ENCODE results near the gene EPHA6. TPM values are rescaled to one million over a fixed set of nuclear protein-coding genes. Genes with fewer than 3 reads are reported as not detected.

The EPHA6 gene
- polyA plus RNA-seq, 6 donors from 2014 or later = not detected

DNA sequence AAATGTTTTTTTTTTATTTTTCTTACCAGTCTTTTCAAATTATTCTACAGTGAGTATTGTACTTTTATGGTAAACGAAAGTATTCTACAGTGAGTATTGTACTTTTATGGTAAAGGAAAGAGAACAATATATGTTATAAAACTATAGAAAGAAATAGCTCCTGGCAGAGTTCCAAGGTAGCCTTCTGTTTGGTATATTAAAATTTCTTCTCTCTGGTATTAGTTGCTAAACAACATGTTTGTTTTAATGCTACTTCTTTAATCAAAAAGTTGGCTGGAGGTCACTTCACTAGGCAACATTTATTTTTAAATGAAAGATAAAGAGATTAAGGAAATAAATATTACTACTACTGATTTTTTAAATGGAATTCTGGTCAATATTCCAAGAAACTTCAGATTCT lies 841.6 kb downstream of the EPHA6 start:
- H3K4me1 Mint-ChIP-seq = no peaks in the 10 kb centered on the region
- DNase-seq (no peak), ATAC-seq (ENCODE audit: low read depth in 2 of 2) (no peak)
- H3K36me3 Mint-ChIP-seq = no peaks in the 10 kb centered on the region
- no peak overlapping the region for H3K27ac Mint-ChIP-seq
- H3K9me3 Mint-ChIP-seq = peaks cover 0 to 5% (median 2%) of the 10 kb centered on the region in 7 donors
- H3K4me3 Mint-ChIP-seq = no peak overlapping the region
- no peaks in the 10 kb centered on the region for H3K27me3 Mint-ChIP-seq

DNA sequence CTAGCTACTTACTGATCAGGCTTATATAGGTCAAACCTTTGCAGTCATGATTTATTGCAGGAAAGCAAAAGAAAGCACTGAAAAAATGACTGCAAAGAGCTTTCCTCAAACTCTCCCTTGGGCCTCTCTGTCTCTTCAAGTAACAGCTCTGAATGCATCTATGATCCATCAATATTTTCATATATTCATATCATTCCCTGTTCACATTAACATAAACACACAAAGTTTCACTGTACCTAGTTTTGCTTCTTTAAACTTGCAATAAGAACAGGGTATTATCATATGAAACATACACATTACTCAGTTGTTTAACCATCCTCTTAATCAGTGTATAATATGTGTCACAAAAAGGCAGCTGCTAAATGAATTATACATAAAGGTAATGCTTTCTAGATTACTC lies 842.2 kb downstream of the EPHA6 start:
- ATAC-seq (ENCODE audit: low read depth in 2 of 2) (no peak), DNase-seq (no peak)
- H3K4me3 Mint-ChIP-seq = no peak overlapping the region
- H3K27me3 Mint-ChIP-seq = no peaks in the 10 kb centered on the region
- H3K36me3 Mint-ChIP-seq = no peaks in the 10 kb centered on the region
- peaks cover 0 to 5% (median 2%) of the 10 kb centered on the region in 7 donors for H3K9me3 Mint-ChIP-seq
- no peaks in the 10 kb centered on the region for H3K4me1 Mint-ChIP-seq
- H3K27ac Mint-ChIP-seq = no peak overlapping the region

DNA sequence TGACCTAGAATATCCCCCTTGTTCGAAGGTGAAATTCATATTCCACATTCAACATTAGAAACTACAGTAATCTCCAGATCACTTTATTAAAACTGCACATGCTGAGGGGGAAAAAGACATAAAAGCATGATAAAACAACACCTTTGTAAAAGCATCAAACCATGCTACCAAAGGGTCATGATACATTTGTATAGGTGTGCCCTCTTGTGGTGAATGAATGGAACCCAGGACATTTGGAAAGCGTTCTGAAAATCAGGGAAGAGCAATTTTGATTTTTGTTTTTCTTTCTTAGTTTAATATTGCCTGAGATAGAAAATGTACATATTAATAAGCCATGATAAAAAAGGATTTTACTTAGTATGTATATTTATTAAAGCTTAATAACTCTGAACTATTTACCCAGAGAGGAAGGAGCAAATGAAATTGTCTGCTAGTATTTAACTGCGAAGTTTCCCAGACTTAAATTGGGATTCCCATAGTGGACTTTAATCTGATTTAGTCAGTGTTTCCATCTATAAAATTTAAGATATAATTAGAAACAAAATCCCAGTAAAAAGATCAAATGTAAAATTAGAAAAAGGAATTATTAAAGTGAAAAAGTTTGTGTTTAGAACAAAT lies 844.4 kb downstream of the EPHA6 start:
- H3K36me3 Mint-ChIP-seq = no peaks in the 10 kb centered on the region
- H3K27ac Mint-ChIP-seq = no peak overlapping the region
- H3K4me3 Mint-ChIP-seq = no peak overlapping the region
- DNase-seq (no peak), ATAC-seq (ENCODE audit: low read depth in 2 of 2) (no peak)
- H3K9me3 Mint-ChIP-seq = peaks cover 0 to 7% (median 0%) of the 10 kb centered on the region in 7 donors
- no peaks in the 10 kb centered on the region for H3K4me1 Mint-ChIP-seq
- H3K27me3 Mint-ChIP-seq = no peaks in the 10 kb centered on the region

DNA sequence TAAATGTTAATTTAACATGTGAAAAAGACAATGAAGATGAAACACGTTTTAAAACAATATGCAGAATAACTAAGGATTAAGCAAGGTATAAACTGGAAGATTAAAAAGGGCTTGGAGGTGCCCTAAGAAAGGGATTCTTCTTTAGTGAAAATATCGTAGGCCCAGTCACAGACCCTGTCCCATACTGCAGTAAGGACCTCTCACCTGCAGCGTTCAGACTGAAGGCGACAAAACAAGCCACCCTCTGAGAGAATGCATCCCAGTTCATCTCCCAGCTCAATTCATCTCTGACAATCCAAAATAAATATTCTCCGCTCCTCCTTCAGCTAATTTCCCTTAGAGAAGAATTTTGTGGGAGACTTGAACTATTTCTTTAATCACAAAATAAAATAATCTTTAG lies 847.9 kb downstream of the EPHA6 start:
- DNase-seq (no peak), ATAC-seq (ENCODE audit: low read depth in 2 of 2) (no peak)
- Mint-ChIP-seq H3K36me3 (peaks cover 0 to 4% of the 10 kb centered on the region in 2 donors), H3K27me3 (no peaks in the 10 kb centered on the region), H3K4me3 (no peak overlapping the region), H3K4me1 (no peaks in the 10 kb centered on the region), H3K9me3 (peaks cover 0 to 16% (median 2%) of the 10 kb centered on the region in 7 donors), H3K27ac (no peak overlapping the region)

DNA sequence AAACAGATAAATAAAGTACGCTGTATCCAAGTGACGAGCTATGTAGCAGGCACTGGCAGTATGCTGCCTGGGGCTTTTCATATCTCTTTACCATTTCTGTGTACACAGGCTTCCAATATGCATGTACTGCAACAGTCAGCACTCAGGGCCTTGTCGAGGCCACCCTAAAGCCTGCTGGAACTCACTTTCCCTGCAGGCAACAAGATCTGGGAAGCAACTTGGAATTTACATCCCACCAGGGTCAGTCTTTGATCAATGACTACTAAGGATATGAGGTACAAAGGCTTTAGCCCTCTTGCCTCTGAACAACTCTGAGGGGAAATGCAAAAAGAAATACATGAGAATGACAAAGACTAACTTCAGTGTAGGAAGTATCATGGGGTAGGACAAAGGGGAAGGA lies 848.4 kb downstream of the EPHA6 start:
- no peak for DNase-seq
- Mint-ChIP-seq H3K27me3 (no peaks in the 10 kb centered on the region), H3K4me3 (no peak overlapping the region), H3K36me3 (peaks cover 0 to 4% of the 10 kb centered on the region in 2 donors), H3K27ac (no peak overlapping the region), H3K4me1 (no peaks in the 10 kb centered on the region), H3K9me3 (peaks cover 0 to 16% (median 2%) of the 10 kb centered on the region in 7 donors)
- no peak for ATAC-seq (ENCODE audit: low read depth in 2 of 2)

DNA sequence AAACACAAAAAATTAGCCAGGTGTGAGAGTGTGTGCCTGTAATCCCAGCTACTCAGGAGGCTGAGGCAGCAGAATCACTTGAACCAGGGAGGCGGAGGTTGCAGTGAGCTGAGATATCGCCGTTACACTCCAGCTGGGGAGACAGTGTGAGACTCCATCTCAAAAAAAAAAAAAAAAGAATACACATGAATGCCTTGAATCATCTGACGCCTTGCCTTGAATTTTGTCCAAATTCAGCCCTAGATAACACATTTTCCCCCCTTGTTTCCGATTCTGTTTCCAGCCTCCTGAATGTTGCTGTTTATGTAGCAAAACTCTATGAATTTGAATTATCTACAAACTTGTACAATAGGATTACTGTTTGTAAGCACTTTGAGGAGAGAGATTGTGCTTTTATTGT lies 851.5 kb downstream of the EPHA6 start:
- DNase-seq (no peak), ATAC-seq (ENCODE audit: low read depth in 2 of 2) (no peak)
- H3K4me1 Mint-ChIP-seq = no peaks in the 10 kb centered on the region
- peak overlapping the region in 1 of 6 donors; percentile 4 for H3K27ac Mint-ChIP-seq
- no peak overlapping the region for H3K4me3 Mint-ChIP-seq
- H3K27me3 Mint-ChIP-seq = no peaks in the 10 kb centered on the region
- H3K9me3 Mint-ChIP-seq = peaks cover 0 to 16% (median 2%) of the 10 kb centered on the region in 7 donors
- H3K36me3 Mint-ChIP-seq = peaks cover 0 to 4% of the 10 kb centered on the region in 2 donors

DNA sequence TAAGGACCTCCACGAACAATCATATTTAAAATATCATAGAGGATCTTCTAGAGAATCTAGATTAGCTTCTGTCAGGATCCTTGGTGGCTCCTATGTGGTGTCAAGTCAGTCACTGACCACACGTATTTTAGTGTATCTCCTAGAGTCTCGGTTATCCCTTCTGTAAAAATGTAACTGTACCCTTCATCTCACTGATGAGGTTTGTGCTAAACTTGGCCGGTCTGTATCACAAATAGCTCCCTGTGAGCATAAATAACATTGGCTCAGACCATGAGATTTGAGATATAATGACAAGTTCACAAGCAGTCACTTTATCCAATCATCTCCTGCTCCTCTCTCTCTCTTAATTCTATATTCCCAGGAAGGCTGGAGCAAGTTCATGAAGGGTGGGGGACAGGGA lies 856.6 kb downstream of the EPHA6 start:
- no peaks in the 10 kb centered on the region for H3K27me3 Mint-ChIP-seq
- no peak overlapping the region for H3K4me3 Mint-ChIP-seq

DNA sequence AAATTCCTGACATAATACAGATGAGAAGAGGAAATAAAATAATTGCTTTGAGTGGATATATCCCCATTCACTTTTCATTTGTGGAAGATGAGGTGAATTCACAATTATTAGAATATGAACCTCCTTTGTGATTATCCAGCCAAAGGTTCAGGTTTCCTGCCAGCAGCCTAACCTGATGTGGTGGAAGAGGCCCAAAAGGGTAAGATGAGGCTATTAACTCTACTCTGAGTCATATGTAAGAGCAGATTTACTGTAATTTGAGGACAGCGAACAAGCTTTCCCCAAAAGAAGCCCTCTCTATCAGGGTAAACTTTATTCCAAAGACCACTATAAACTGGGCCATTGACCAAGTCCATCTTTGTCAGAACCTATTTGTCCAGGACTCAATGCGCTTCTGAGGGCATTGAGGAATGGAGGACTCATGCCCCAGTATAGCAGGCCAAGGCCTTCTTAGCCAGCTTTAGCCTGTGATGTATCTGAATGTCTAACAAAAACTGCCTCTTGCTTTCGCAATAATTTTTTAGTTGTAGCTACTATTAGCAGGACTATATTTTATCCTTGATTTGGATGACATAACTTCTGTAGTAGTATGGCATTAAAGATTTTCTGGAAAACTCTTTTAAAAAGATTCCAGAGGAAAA lies 859.1 kb downstream of the EPHA6 start:
- no peaks in the 10 kb centered on the region for H3K4me1 Mint-ChIP-seq
- H3K36me3 Mint-ChIP-seq = no peaks in the 10 kb centered on the region

More for the DNA sequence above, 856.6 kb downstream of the EPHA6 start:
- ATAC-seq (ENCODE audit: low read depth in 2 of 2) (no peak), DNase-seq (no peak)
- Mint-ChIP-seq H3K4me1 (no peaks in the 10 kb centered on the region), H3K27ac (no peak overlapping the region), H3K9me3 (peaks cover 0 to 6% (median 0%) of the 10 kb centered on the region in 7 donors), H3K36me3 (peaks cover 0 to 2% of the 10 kb centered on the region in 2 donors)

DNA sequence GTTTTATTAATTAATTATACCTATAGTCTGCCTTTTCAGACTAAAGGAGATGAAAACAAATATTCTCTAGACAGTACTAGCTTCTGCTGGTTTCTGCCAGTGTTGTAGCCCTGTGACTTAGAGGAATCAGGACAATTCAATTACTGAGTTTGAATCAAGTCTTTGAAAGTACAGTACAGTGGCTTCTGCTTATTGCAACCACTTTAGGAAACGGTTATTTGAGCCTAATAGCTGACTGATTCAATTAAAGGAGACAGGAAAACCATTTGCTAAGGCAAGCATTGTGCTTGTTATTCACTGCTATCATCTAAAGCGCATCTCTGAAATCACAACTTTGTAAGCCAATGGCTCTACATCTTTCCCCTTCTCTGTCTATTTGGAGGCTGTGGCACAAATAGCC lies 860.1 kb downstream of the EPHA6 start:
- H3K27ac Mint-ChIP-seq = no peak overlapping the region
- ATAC-seq (ENCODE audit: low read depth in 2 of 2) = no peak
- no peaks in the 10 kb centered on the region for H3K36me3 Mint-ChIP-seq
- no peaks in the 10 kb centered on the region for H3K27me3 Mint-ChIP-seq
- H3K4me1 Mint-ChIP-seq = no peaks in the 10 kb centered on the region
- no peak overlapping the region for H3K4me3 Mint-ChIP-seq
- peaks cover 0 to 5% (median 0%) of the 10 kb centered on the region in 7 donors for H3K9me3 Mint-ChIP-seq
- no peak for DNase-seq

More for the DNA sequence above, 859.1 kb downstream of the EPHA6 start:
- Mint-ChIP-seq H3K9me3 (peaks cover 0 to 5% (median 0%) of the 10 kb centered on the region in 7 donors), H3K27me3 (no peaks in the 10 kb centered on the region), H3K27ac (no peak overlapping the region), H3K4me3 (no peak overlapping the region)
- DNase-seq (no peak), ATAC-seq (ENCODE audit: low read depth in 2 of 2) (no peak)

- DNase-seq = no peak
- no peak for ATAC-seq (ENCODE audit: low read depth in 2 of 2)
- no peak overlapping the region for H3K27ac Mint-ChIP-seq
- H3K4me3 Mint-ChIP-seq = no peak overlapping the region
- no peaks in the 10 kb centered on the region for H3K4me1 Mint-ChIP-seq
- peaks cover 0 to 3% (median 0%) of the 10 kb centered on the region in 3 donors for H3K27me3 Mint-ChIP-seq
- no peaks in the 10 kb centered on the region for H3K36me3 Mint-ChIP-seq
- H3K9me3 Mint-ChIP-seq = peaks cover 0 to 5% (median 0%) of the 10 kb centered on the region in 7 donors
Measured at GRCh38 chr3:97680210-97680609, 865.8 kb downstream of the EPHA6 start.

GRCh38 chr3:97680696-97681095 lies 866.3 kb downstream of the EPHA6 start:
- Mint-ChIP-seq H3K27ac (no peak overlapping the region), H3K27me3 (peaks cover 0 to 3% (median 0%) of the 10 kb centered on the region in 3 donors)

DNA sequence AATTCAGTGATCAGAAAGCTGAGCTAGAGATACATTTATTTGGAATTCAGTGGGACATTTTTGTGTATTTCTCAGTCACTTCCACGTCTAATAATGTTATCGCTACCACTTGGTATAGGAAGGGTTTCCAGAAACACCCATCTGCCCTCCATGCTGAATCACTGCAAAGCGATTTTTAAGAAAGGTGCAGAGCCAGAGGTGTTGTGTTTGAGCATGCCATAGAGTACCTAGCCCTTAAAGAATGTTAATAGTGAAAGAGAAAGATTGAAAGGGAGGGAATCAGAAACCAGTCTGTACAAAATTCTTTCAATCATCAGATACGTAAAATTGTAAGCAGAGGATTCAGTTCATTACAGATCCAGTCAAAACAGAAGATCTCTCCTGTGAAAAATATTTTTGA lies 870.1 kb downstream of the EPHA6 start:
- Mint-ChIP-seq H3K4me3 (no peak overlapping the region), H3K27ac (no peak overlapping the region), H3K9me3 (no peaks in the 10 kb centered on the region), H3K27me3 (peaks cover 0 to 3% (median 0%) of the 10 kb centered on the region in 3 donors), H3K4me1 (no peaks in the 10 kb centered on the region), H3K36me3 (no peaks in the 10 kb centered on the region)
- DNase-seq = no peak
- ATAC-seq (ENCODE audit: low read depth in 2 of 2) = no peak

More at GRCh38 chr3:97680696-97681095, 866.3 kb downstream of the EPHA6 start:
- H3K36me3 Mint-ChIP-seq = no peaks in the 10 kb centered on the region
- ATAC-seq (ENCODE audit: low read depth in 2 of 2) (no peak), DNase-seq (no peak)
- peaks cover 0 to 5% (median 0%) of the 10 kb centered on the region in 7 donors for H3K9me3 Mint-ChIP-seq
- no peak overlapping the region for H3K4me3 Mint-ChIP-seq
- H3K4me1 Mint-ChIP-seq = no peaks in the 10 kb centered on the region

DNA sequence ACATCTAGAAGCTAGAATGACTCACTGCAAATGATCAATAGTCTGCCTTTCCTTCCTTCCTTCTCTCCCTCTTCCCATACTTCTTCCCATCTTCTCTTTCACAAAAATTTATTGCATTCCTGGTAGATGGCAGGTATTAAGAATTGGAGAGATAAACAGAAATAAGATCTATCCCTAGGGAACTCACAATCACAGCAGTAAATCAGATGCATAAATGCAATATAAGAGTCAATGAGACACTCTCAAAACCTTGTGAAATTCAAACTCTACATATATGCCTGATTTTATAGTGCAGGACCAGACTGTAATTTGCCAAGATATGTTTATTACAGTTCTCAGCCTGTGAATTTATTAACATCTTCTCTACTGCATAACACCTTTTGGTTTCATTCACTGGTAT lies 871.9 kb downstream of the EPHA6 start:
- Mint-ChIP-seq H3K4me1 (no peaks in the 10 kb centered on the region), H3K27me3 (peaks cover 0 to 8% (median 0%) of the 10 kb centered on the region in 3 donors)
- ATAC-seq (ENCODE audit: low read depth in 2 of 2) = no peak

DNA sequence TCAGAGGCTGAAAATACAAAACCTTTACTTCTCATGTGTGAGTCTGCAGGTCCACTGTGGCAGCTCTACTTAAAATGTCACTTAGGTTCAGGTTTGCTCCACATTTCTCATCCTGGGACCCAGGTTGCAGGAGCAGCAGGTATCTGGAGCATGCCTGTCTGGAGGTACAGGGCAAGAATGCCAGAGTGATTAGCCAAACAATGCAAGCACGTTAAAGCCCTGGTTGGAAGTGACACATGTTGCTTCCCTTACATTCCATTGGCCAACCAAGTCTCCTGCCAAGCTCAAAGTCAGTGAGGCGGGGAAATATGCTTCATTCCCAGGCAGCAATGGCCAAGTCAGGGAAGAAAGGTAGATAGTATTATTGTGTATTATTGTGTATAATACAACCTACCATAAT lies 873.3 kb downstream of the EPHA6 start:
- no peaks in the 10 kb centered on the region for H3K9me3 Mint-ChIP-seq

More for the DNA sequence above, 871.9 kb downstream of the EPHA6 start:
- Mint-ChIP-seq H3K4me3 (no peak overlapping the region), H3K27ac (no peak overlapping the region), H3K9me3 (no peaks in the 10 kb centered on the region), H3K36me3 (no peaks in the 10 kb centered on the region)
- DNase-seq = no peak

More for the DNA sequence above, 873.3 kb downstream of the EPHA6 start:
- ATAC-seq (ENCODE audit: low read depth in 2 of 2) = no peak
- peaks cover 0 to 5% (median under 1%) of the 10 kb centered on the region in 3 donors for H3K27me3 Mint-ChIP-seq
- no peak overlapping the region for H3K27ac Mint-ChIP-seq
- H3K36me3 Mint-ChIP-seq = no peaks in the 10 kb centered on the region
- no peak overlapping the region for H3K4me3 Mint-ChIP-seq
- DNase-seq = no peak
- H3K4me1 Mint-ChIP-seq = no peaks in the 10 kb centered on the region
